HCT116 (cell line): ENCODE results near the gene GRIP1.

ENCODE experiments used
- POLR2A ChIP-seq: IDR thresholded peaks from 2 replicates; pipeline ENCODE4 v1.7.0; 2011; ENCODE audit warnings: borderline replicate concordance; ENCODE audit not compliant: insufficient read depth, insufficient read length; ENCODE audit errors: extremely low read depth
- YY1 ChIP-seq: IDR thresholded peaks from 2 replicates; pipeline ENCODE4 v1.6.1; 2011; ENCODE audit warnings: low read length, low read depth, moderate library complexity, mild to moderate bottlenecking; ENCODE audit not compliant: insufficient replicate concordance; ENCODE audit errors: extremely low read depth
- TF ChIP-seq, protein P1 (sequence below), 3 experiments: fragments of 200-600 bp in 1 of 3; sonication (generic) in 1 of 3; IDR thresholded peaks in 2 of 3; conservative IDR thresholded peaks in 1 of 3; 2 replicates each; pipeline ENCODE4 v1.5.1; 2012 to 2017; ENCODE audit warnings: low read depth in 2 of 3, low read length in 2 of 3, antibody characterized with exemption in 1 of 3, borderline replicate concordance in 1 of 3, control low read depth in 1 of 3, mild to moderate bottlenecking in 1 of 3, mixed read lengths in 1 of 3, mixed run types in 1 of 3, moderate library complexity in 1 of 3; ENCODE audit not compliant: insufficient read depth in 1 of 3

DNA sequence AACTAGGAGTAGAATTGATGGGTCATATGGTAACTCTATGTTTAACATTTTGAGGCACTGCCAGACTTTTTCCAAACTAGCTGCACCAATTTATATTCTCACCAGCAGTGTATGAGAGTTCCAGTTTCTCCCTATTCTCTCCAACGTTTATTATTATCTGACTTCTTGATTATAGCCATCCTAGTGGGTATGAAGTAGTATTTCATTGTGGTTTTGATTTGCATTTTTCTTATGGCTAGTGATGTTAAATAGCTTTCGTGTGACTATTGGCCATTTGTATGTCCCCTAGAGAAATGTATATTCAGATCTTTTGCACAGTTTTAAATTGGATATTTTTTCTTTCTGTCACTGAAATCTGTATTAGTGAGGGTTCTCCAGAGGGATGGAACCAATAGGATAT, 338.7 kb downstream of the GRIP1 start:
- TF ChIP-seq POLR2A (no peak), YY1 (no peak)
- TF ChIP-seq, protein P1, sequence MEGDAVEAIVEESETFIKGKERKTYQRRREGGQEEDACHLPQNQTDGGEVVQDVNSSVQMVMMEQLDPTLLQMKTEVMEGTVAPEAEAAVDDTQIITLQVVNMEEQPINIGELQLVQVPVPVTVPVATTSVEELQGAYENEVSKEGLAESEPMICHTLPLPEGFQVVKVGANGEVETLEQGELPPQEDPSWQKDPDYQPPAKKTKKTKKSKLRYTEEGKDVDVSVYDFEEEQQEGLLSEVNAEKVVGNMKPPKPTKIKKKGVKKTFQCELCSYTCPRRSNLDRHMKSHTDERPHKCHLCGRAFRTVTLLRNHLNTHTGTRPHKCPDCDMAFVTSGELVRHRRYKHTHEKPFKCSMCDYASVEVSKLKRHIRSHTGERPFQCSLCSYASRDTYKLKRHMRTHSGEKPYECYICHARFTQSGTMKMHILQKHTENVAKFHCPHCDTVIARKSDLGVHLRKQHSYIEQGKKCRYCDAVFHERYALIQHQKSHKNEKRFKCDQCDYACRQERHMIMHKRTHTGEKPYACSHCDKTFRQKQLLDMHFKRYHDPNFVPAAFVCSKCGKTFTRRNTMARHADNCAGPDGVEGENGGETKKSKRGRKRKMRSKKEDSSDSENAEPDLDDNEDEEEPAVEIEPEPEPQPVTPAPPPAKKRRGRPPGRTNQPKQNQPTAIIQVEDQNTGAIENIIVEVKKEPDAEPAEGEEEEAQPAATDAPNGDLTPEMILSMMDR (IDR thresholded peaks at IDR 0.05 in 2 of 3, conservative IDR thresholded peaks at IDR 0.05 in 1 of 3; ENCODE audit: borderline replicate concordance in 1 of 3, insufficient read depth in 1 of 3, low read depth in 2 of 3, low read length in 2 of 3): no peak
